ENCODE results near the gene SHB.

DNA sequence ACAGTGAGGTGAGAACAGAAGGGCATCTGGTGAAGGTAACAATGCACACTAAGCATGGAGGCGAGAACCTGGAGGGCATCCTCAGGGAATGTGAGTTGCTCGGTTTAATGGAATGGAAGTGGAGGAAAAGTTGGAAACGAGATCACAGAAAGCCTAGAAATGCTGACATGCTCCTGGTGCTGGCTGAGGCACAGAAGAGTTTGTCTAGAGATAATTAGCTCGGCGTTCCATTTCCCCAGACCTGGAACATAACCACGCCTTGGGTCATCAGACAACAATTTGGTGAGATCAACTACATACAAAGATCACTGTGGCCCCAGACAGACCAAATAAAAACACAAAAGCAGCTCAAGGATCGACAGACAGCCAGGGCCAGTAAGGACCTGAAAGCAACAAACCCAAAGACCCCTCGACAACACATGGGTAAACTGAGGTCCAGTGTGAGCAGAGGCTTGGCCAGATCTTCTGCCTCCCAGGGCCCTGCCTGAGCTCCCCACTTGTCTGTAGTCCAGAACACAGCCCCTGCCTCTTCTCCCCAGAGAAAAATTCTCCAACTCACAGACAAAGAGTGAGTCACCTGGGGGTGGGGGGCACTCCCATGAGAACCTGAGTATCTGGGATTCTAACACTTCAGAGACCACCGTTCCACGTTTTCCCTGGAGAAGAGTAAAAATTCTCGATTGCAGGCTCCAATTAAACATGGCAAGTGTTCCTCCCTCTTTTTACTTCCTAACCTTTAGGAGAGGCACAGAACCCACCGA is 52.5 kb downstream of the SHB start:
- no peak for TF ChIP-seq CTCF (IDR thresholded peaks at IDR 0.05; ENCODE audit: low read length)
- no peak for TF ChIP-seq EZH2 (IDR thresholded peaks at IDR 0.05; ENCODE audit: borderline replicate concordance, low read length)

All from OCI-LY1 (cell line).